Stimulated activated CD4-positive, alpha-beta T cell treated with anti-CD3 and anti-CD28 coated beads, Interleukin-12 subunit alpha, Interleukin-12 subunit beta, amount 100 ng/mL, for 48 hours (primary cell): ENCODE results near the gene CELF4.
A peak's percentile ranks its signal among the peaks of the same experiment; 100 is the strongest.

Source experiments
- DNase-seq, 3 donors: peaks; one replicate each; pipeline ENCODE4 v3.0.0-alpha.2; 2020; ENCODE audit warnings: low read depth in 2 of 3, low spot score in 1 of 3

CELF4 gene

DNA sequence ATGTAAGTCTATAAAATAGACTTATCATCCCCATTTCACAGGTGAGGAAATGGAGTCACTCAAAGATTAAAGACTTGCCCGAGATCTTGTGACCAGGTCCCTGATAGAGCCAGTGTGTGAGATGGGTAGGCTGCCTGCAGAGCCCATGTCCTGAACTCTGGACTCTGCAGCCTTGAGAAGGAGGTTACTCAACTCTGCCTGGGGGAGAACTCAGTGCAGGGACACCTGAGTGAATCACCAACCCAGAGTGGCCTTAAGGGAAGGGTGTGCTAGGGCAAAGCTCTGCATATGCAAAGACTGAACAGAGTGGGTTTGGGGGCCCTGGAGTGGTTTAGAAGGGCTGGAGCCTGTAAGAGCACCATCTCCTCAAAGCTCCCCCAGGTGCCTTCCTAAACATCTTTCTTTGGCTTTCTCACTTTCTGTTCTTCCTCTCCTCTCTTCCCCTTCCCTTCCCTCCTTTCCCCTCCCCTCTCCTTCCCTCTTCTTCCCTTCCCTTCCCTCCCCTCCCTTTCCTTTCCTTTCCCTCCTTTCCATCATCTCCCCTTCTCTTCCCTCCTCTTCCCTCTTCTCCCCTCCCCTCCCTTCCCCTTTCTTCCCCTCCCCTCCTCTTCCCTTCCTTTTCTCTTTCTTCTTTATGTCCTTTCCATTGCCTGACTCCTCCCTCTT is 67.6 kb downstream of the CELF4 start:
- DNase-seq, result no peak

DNA sequence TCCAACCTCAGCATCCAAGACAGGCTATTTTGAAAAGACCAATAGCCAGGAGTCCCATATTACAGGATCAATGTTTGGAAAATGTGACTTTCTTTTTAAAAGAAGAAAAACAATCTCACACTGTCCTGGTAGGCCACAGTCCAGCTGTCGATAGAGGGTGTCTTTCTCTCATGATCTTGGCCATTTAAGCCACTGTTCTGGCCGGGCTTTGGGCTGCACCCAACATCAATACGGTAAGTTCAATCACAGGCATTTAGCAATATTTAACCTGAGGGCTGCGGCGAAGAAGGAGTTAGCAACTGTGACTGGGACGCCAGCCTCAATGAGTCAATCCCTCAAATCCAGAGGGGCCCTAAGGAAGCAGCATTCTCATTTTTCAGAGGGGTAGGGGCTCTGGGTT is 69.0 kb downstream of the CELF4 start:
- DNase-seq, result no peak

DNA sequence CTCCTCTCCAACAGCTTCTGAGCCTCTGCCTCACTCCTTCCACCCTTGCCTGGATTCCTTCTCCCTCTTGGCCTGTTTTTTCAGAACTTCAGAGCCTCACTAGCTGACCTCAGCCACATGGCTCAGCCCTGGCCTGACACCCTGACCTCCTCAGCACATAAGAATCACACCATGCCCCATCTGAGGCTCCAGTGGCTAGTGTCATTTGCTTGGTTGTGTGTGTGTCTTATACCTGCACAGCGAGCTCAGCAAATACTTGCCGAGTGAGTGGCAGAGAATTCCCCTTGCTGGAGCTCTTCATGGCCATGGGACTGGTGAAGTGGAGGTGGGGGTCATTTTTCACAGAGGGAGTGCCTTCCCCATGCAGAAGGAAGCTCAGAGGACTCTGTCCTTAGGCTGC is 70.2 kb downstream of the CELF4 start:
- DNase-seq, result no peak

DNA sequence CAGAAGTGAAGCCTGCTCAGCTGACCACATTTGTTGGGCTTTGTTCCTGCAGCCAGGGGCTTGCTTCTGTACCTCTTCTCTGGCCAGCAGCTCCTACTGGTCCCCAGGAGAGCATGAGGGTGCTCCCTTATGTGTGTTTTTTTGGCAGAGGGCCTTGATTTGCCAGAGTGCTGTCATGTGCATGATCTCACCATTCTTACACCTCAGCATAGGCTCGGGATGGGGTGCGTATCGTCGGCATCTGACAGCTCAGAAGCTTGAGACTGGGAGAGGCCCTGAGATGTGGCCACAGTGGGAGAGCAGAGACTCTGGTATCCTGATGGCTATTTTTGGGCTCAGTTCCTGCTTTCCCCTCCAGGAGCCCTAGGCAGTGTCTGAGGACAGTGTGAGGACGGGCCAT is 71.2 kb downstream of the CELF4 start:
- DNase-seq, result no peak

DNA sequence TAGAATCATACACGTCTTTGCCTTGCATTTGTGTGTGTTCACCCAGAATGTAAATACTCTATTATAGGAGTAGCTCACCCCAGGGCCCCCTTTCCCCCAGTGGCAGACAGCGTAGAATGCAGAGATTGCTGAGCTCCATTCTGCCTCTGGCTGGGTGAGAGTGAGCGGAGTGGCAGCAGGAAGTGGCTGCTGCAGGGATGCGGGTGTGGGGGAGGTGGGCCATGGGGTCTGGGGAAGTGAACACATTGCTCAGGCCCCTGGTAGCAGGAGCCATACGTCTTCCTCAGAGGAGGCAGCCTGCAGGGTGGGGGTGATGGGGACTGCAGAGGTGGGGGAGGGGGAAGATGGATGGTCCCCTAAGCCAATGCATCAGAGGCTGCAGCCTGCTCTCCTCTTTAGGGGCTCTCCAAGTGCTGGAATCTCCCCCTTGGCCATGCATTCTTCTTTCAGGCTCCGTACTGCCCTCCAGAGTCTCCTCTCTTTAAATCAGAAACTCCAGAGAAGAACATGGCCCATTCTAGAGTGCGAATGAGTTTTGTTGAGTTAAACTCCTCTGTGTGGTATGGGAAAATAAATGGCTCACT is 72.2 kb downstream of the CELF4 start:
- DNase-seq, result no peak

DNA sequence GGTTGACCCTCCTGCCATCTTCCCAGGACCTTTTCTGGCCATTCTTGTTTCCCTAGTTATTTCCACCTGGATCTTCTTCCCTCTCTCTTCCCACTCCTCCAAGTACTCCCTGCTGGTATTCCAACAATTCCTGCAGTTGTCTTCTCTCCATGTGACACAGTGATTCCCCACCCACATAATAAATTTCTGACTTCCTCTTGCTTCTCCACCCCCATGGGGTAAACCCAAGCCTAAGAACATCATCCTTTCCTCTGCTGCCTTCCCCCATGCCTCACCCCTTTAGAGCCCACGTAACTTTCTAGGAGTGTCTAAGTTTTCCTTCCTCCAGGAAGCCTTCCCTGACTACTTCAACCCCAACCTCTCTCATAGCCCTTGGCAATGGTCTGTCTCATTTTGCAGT is 72.6 kb downstream of the CELF4 start:
- no peak for DNase-seq

DNA sequence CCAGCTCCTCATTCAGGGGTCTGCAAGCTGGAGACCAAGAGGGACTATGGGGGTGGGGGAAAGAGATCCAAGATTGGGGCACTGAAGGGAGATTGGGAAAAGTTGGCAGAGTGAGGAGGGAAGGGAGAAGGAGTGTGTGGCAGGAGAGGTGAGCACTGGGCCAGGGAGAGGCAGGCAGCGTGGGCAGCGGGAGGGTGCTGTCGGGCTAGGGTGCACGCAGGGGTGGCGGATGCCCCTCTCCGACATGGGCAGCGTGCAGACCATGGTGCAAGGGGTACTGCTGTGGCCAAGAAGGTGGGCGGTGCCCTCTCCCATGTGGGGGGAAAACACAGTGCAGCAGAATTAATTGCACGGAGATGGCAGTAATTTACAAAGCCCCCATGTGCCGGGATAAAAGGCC is 74.1 kb downstream of the CELF4 start:
- no peak for DNase-seq

DNA sequence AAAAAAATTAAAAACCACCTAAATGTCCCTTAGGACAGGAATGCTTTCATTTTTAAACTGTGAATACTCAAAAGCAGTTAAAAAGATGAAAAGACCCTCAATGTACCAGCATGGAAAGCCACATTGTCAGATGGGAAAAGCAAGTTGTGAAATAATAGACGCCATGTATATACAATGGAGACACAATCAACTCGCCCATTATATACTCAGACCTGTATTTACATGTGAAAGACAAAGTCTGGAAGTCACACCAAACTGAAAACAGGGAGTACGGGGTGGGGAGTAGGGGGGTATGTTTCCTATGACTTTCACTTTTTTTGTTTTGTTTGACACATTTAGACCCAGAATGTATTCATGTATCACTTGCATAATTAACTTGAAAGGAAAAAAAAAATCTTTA is 75.6 kb downstream of the CELF4 start:
- DNase-seq, result no peak

DNA sequence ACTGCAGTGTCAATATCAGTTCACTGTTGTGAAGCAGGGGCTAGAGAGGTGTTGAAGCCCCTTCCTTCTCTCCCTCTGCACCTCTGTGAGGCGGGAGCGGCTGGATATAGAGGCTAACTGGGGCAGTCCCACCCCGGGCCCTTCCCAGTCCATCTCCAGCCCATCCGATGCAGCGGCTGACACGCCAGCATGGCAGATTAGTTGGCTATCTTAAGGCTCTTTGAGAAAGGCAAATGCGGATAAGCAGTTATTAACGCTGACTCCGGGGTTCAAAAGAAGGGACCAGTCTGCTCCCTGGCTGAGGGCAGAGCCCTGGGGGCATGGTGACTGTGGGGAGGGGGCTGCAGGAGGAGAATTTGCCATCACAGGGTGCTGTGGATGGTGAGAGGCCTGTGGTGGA is 76.6 kb downstream of the CELF4 start:
- DNase-seq, result no peak

DNA sequence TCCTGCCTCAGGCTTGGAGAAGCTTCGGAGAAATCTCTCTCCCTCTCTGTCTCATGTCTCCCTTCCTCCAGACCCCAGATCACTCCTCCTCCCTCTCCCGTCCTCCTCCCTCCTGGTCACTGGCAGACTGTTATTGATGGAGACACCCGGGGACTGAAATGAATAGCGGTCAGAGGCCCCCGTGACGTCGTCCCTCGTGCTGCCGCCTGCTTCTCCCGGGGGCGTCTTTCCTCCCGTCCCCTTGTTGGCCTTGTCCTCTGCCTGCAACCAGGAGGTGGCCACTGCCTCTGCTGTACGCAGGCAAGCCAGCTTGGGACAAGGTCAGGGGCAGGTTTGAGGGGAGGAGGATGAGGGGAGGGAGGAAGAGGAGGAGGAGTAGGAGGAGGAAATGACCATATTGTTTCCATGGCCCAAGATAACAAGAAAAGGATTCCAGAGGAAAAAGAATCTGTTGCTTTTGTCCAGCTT is 78.2 kb downstream of the CELF4 start:
- DNase-seq, result no peak

DNA sequence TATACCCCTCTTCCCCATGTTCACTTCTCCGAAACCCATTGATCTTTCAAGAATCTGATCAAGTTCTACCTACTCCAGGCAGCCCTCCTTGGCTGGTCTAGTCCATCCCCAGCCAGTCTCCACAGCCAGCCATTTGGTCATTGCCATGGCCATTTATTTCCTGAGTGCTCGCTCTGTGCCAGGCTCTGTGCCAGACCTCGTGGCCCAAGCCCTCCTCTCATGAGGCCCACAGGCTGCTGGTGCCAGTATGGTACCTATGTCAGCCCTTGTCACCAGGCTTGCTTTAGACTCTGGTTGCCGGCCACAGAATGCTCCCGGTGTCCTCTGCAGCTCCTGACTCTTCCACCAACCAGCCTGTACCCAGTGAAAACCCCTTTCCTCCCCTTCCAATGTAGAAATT is 78.8 kb downstream of the CELF4 start:
- DNase-seq, result no peak

DNA sequence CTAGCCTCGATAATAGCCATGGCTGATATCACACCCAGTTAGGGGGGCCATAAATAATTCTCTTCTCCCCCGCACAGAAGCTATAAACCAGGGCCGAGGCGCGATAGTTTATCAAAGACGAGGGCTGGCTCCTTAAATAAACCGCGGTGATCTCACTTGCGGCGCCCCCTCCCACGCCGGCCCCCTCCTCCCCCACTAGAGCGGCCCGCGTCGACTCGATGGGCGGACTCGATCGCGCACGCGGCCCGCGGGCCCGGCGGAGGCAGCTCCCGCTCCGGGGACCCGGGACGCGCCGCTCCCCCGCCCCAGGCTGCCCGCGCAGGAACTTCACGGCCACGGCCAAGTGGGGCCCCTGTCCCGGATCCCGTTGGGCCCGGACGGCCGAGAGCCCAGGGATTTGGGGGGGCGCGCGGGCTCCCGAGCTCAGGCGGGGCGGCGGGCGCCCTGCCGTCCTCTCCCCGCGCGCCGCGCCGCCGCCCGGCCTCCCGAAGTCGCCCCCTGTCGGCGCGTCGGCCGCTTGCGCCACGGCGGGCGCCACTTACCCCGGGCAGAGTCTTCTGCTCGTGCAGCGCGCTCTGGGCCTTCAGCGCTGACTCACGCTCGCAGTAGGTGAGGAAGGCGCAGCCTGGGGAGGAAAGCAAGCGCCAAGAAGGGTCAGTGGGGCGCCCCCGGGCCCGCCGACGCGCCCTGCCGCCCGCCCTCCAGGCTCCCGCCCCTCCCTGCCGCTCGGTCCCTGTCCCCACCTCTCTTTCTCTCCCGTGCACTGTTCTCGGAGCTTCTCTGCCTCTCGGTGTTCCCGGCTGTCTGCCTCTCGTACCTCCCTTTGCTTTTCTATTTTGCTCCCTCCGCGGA is 80.4 kb downstream of the CELF4 start:
- peak in 1 of 3 donors; percentile 2 for DNase-seq

DNA sequence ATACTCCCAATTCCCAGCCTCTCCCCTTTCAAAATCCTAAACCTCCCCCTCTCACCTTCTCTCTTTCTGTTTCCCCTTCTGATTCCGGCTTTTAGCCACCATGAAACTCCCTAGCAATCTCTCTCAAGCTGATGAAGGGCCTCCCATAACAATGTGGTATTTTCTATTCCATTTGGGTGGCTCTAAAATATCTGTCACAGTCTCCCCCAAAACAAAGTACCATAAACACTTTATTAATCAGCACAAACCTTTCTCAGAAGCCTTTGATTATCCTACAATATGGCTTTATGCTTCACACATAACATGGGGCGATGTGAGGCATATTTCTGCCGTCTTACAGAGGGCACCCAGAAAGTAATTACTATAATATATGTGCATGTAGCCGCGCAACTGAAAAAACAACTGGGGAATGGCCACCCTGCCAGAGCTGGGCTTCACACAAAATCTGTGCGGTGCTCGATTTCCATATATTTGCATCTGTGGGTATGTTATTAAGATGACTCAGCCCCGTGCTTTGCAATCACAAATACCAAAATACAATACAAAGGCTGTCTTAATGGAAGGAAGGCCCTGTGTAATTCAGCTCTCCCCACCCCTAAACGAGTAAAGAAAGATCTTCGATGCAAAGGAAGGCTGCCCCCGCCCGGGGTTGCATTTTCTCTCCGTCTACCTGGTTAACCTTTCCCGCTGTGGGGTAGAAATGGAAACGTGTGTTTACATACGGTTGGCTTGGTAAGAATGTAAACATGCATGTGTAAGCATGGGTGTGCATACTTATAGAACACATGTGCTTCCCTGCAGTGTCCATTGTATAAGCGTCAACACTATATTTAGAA is 81.4 kb downstream of the CELF4 start:
- no peak for DNase-seq

DNA sequence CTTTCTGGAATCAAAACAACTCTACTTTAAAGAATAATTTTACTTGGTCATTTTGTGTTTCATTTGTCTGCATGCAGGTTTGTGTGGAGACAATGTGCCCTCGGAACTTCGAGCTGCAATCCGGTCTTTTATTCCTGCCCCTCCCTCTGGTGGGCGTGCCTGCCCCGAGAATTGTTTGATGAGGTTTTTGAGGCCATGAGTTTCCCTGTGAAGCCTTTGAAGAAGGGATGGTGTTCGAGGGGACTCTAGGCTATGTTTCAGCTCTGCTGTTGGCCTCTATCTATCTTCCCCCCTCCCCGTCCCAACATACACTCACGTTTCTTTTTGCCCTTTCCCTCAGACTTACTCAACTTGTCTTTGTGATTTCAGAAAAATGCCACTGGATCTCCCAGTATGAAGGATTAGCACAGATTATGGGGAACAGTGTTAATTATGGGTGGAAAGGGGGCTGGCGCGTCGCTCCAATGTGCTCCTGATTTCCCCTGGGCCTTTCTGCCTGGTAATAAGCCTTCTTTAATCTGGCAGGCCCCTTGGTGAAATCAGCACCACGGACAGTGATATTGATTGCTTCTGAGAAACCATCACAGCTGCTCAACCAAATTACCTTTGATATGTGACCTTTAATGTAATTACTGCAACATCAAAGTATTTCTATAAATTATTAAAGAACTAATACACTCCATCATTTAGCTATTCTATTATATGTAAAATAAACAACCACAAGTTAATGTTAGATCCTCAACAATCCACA is 82.2 kb downstream of the CELF4 start:
- DNase-seq, result no peak

DNA sequence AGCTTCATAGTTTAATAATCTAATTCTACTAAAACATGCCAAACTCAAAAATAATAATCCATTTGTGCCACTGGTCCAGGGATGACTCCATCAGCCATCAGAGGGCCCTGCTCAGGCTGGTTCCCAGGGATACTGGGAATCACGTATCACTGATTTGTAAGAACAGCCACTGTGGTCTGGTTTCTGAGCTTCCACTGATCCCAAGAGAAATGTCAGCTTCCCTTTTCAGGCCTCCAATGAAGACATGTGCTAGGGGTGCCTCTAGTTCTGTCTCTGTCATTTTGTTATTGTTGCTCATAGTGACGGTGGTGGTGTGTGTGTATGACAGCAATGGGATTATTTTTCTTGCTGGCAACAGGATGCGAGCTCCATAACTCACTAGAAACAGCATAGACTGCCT is 83.2 kb downstream of the CELF4 start:
- DNase-seq, result no peak

DNA sequence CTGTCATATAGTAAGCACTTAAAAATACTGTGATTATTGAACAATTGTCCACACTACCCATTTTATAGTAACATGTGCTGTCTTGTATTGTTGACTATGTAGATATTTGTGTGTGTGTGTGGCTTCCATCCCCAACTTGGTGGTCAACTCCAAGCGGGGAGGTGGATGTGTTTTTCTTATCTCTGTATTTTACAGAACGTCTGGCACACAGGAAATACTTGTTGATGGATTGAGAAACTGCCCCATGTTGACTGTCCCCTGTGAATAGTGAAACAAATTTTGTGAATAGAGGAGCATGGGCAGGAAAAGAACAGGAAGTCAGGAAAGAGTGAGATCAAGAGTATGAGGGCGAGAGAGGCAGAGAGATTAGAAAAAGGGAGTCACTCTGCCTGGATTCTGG is 83.6 kb downstream of the CELF4 start:
- no peak for DNase-seq

DNA sequence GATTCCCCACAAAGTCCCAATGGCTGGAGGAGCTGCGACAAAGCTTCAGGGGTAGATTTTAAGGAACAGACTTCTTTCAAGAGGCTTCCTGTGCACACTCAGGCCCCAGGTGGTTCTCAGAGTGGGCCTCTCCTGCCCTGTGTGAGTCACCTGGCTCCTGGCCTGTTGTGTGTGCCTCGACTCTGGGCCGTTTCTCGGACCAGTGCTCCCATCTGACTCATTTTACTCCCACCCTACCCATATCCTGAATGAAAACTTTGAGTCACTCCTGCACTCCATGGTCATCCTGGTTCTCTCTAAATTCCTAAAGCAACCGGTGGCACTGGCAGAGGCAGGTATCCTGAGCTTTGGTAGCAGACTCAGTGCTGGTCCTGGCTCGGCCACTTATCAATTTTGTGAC is 84.1 kb downstream of the CELF4 start:
- DNase-seq, result no peak

DNA sequence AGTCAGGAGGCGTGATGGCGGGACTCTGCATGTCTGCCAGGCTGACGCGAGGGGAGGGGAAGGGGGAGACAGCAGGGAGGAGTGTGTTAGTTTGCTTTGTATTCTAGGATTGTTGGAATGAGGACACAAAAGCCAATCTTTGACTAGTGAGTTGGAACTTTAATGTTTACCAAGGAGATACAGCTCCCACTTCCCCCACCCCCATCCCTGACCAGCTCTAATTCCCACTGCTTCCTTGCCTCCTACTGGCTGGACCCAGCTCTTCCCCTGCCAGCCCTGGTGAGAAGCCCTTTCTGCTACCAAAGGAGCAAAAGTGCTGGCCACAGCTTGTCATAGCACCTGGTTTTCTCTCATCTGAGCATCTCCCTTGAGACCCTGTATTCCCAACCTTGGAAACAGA is 84.5 kb downstream of the CELF4 start:
- DNase-seq, result no peak

DNA sequence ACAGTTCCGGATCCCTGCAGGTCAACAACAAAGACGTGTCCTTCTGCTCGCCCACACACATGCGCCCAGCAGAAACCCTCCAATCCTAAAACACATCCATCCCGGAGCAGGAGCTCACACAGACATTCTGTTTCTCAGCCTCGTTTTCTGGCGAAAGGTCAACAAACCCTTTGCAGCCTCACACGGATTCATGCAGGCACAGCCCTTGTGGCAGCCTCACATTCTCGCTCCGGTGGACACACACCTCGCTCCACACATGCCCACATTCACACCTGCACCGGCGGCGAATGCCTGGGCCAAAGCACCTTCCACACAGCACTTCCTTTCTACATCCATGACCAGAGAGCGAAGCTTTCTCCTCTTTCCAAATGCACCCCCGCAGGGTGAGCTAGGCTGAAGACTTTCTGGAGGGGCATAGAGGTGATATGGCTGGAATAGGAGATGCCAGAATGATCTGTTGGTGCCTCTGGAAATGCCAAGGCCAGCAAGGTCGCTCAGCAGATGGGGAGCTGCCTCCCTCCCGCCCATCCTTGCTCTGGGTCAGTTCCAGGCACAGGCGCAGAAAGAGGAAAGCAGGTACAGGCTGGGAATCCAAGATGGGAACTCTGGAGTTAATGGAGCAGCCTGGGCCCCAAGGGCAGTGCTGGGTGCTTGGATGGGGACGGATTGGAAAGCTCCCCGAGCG is 88.8 kb downstream of the CELF4 start:
- DNase-seq, result no peak

DNA sequence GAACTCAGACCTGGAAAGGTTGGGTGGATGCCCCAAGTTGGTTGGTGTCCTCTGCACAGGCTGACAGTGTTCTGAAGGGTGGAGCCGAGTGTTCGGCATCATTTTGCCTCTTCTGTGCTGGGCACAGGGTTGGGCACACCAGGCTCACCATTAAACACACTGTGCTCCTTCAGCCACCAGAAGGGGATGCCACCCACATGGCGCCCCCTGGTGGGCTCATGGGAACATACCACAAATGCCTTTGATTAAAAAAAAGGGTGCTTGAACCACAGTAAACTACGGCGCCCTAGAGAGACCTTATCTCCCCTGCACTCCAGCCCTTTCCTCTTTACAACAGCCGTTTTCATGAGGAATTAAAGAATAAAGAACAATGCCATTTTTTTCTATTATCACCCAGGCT is 89.4 kb downstream of the CELF4 start:
- DNase-seq, result peak in 1 of 3 donors; percentile 3
